ENCODE data around the gene CKAP2L.

DNA sequence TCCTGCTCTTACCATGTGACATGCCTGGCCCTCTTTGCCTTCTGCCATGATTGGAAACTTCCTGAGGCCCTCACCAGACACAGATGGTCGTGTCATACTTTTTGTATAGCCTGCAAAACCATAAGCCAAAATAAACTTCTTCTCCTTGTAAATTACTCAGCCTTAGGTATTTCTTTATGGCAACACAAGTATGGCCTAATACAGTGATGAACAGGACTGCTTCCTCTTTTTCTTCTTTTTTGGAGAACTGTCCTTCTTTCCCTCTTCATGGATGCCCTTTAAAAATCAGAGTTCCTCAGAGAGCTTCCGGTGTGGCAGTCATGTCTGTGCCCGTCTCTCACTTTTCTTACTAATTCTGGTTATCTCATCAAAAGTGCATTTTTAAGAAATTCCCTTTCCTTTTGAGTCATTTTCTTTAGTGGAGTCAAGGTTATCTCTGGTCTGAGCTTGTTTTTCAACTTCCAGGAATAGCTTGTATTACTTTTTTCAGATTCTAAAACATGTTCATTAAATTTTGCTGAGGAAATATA lies 29.1 kb upstream of the CKAP2L start:
- no peak for TF ChIP-seq POLR2AphosphoS5 (IDR thresholded peaks at IDR 0.05; ENCODE audit: low read depth, low read length)
- TF ChIP-seq POLR2A (IDR thresholded peaks at IDR 0.05; ENCODE audit: low read depth, low read length) = no peak
- no peak for TF ChIP-seq TAF1 (IDR thresholded peaks at IDR 0.05; ENCODE audit: borderline replicate concordance, low read depth, low read length)

Measured in GM12892 (cell line).